Testis (tissue), 3 donors: Measurements from ENCODE around the gene MAOB. TPM values are rescaled to one million over a fixed set of nuclear protein-coding genes. Genes with fewer than 3 reads are reported as not detected.
"Not testable (repeated sequence)": the region's sequence is repeated elsewhere in the genome, so short reads cannot be mapped to it uniquely, and the experiment has no call there.

Experiments used
- DNase-seq: peaks from one replicate; pipeline ENCODE4 v3.0.0-alpha.2; 2019
- H3K27ac ChIP-seq, 2 donors: fragments of 200-600 bp; sonication (generic); one replicate each; pipeline ENCODE4 v1.5.1; 2019
- H3K27me3 ChIP-seq: fragments of 200-600 bp; sonication (generic); one replicate; pipeline ENCODE4 v1.5.1; 2019
- H3K36me3 ChIP-seq: fragments of 200-600 bp; sonication (generic); one replicate; pipeline ENCODE4 v1.5.1; 2017; ENCODE audit warnings: low read depth; ENCODE audit errors: missing control alignments
- H3K4me1 ChIP-seq: fragments of 200-600 bp; sonication (generic); one replicate; pipeline ENCODE4 v1.5.1; 2019
- H3K4me3 ChIP-seq, 2 donors: fragments of 200-600 bp; sonication (generic); one replicate each; pipeline ENCODE4 v1.5.1; 2017 to 2019
- H3K9me3 ChIP-seq: fragments of 200-600 bp; sonication (generic); one replicate; pipeline ENCODE4 v1.5.1; 2017
- POLR2A ChIP-seq: fragments of 450-650 bp; IDR thresholded peaks from one replicate; pipeline ENCODE4 v1.6.1; 2017; ENCODE audit warnings: antibody characterized with exemption, mild to moderate bottlenecking, moderate library complexity
- WGBS, 2 donors: methylation state at CpG; one replicate each; pipeline ENCODE4 v1.1.5; 2018; 5-methylcytosine and 5-hydroxymethylcytosine counted together
- intact Hi-C: fragments of 100-400 bp; cut with DNase I; formaldehyde crosslinking; loops from one replicate; pipeline ENCODE4 v1.15.1; 2023; ENCODE audit warnings: low total_unique reads
- polyA plus RNA-seq: library from polyadenylated mRNA; stranded (reverse); fragments of 350-450 nt; fragmentation: Illumina TruSeq; extraction: RNeasy Lipid Tissue Mini Kit (QIAGEN cat#74804); gene quantifications from one replicate; pipeline ENCODE4 v1.2.3, GENCODE V29; 2014; ENCODE audit warnings: low read depth, low replicate concordance; ENCODE audit not compliant: insufficient read depth
- total RNA-seq, 2 donors: library from RNA; depleted of rRNA; stranded (reverse); fragments of >200 nt; gene quantifications; one replicate each; pipeline ENCODE4 v1.2.3, GENCODE V29; 2016
- TF ChIP-seq, protein P1 (sequence below), 3 experiments: fragments of 450-650 bp in 2 of 3; fragments of 200-600 bp in 1 of 3; sonication (generic) in 1 of 3; IDR thresholded peaks; one replicate each; pipeline ENCODE4 v1.5.1; 2016 to 2019; ENCODE audit warnings: antibody characterized with exemption in 3 of 3, mild to moderate bottlenecking in 2 of 3, moderate library complexity in 1 of 3

Gene MAOB
- total and polyA plus RNA-seq, 3 donors from 2014 or later: 9.2 to 32.8 (median 12.8) TPM

DNA sequence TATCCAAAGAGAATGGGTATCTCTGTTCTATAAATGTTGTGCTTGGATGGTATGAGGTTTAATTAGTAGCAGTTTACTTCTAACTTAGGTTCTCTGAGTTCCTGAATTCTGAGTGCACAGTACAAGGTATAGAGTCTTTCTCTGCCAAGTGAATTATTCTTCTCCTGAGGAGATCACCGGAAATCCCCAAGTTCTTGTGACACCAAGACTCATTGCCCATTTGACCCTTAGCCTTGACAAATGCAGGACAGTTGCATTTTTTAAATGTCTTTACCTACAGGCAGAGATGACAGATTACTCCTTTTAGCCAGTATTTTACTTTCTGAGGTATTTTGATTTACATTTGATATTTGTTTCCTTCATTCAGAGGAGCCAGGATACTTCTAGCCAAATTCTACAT, 153.3 kb downstream of the MAOB start:
- Histone ChIP-seq H3K27me3 (no peaks in the 10 kb centered on the region), H3K4me1 (no peaks in the 10 kb centered on the region), H3K27ac (no peak overlapping the region), H3K9me3 (no peaks in the 10 kb centered on the region), H3K36me3 (no peaks in the 10 kb centered on the region), H3K4me3 (no peak overlapping the region)
- 100% methylated on average over 1 of the region's 1 CpG for WGBS, 2 donors
- no peak for TF ChIP-seq POLR2A
- TF ChIP-seq, protein P1, sequence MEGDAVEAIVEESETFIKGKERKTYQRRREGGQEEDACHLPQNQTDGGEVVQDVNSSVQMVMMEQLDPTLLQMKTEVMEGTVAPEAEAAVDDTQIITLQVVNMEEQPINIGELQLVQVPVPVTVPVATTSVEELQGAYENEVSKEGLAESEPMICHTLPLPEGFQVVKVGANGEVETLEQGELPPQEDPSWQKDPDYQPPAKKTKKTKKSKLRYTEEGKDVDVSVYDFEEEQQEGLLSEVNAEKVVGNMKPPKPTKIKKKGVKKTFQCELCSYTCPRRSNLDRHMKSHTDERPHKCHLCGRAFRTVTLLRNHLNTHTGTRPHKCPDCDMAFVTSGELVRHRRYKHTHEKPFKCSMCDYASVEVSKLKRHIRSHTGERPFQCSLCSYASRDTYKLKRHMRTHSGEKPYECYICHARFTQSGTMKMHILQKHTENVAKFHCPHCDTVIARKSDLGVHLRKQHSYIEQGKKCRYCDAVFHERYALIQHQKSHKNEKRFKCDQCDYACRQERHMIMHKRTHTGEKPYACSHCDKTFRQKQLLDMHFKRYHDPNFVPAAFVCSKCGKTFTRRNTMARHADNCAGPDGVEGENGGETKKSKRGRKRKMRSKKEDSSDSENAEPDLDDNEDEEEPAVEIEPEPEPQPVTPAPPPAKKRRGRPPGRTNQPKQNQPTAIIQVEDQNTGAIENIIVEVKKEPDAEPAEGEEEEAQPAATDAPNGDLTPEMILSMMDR (IDR thresholded peaks at IDR 0.05): no peak
- no peak for DNase-seq
- intact Hi-C loops: no loop called here

DNA sequence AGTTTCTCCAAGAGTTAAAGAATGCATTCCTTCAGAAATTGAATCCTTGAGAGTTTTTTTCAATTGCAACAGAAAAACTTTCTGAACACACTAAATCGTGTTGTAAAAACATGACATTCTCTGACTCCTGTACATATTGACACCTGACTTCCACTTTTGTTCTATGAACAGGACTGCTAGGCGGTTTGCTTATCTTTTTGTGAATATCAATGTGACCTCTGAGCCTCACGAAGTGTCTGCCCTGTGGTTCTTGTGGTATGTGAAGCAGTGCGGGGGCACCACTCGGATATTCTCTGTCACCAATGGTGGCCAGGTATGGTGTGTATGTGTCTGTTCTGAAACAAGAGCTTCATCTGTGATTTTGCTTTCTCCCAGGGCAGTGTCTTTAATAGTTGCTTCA, 154.2 kb downstream of the MAOB start:
- Histone ChIP-seq H3K27ac (no peak overlapping the region), H3K9me3 (no peaks in the 10 kb centered on the region), H3K27me3 (no peaks in the 10 kb centered on the region), H3K4me1 (no peaks in the 10 kb centered on the region), H3K4me3 (no peak overlapping the region), H3K36me3 (no peaks in the 10 kb centered on the region)
- no peak for DNase-seq
- no peak for TF ChIP-seq POLR2A
- TF ChIP-seq, protein P1 (IDR thresholded peaks at IDR 0.05): no peak
- intact Hi-C loops: no loop called here
- WGBS, 2 donors: 71 to 74% methylated on average over 5 of the region's 5 CpGs

DNA sequence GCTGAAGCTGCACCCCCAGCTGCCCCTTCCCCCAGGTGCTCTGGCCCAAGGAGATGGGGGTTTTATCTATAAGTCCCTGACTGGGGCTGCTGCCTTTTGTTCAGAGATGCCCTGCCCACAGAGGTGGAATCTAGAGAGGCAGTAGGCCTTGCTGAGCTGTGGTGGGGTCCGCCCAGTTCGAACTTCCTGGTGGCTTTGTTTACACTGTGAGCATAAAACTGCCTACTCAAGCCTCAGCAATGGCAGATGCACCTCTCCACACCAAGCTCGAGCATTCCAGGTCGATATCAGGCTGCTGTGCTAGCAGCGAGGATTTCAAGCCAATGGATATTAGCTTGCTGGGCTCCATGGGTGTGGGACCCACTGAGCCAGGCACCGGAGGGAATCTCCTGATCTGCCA, 155.0 kb downstream of the MAOB start:
- 100% methylated on average over 2 of the region's 6 CpGs; no CpG with 5 or more reads in 1 of the 2 donors for WGBS, 2 donors
- H3K36me3 ChIP-seq: not testable (repeated sequence)

DNA sequence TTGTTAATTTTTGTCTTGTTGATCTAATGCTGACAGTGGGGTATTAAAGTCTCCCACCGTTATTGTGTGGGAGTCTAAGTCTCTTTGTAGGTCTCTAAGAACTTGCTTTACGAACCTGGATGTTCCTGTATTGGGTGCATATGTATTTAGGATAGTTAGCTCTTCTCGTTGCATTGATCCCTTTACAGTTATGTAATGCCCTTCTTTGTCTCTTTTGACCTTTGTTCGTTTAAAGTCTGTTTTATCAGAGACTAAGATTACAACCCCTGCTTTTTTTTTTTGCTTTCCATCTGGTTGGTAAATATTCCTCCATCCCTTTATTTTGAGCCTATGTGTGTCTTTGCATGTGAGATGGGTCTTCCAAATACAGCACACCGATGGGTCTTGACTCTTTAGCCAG, 157.0 kb downstream of the MAOB start:
- not testable (repeated sequence) for H3K4me1 ChIP-seq

More for the DNA sequence above, 155.0 kb downstream of the MAOB start:
- H3K9me3 ChIP-seq, H3K27ac ChIP-seq, H3K4me1 ChIP-seq, H3K27me3 ChIP-seq, intact Hi-C loops, H3K4me3 ChIP-seq, DNase-seq: not testable (repeated sequence)

DNA sequence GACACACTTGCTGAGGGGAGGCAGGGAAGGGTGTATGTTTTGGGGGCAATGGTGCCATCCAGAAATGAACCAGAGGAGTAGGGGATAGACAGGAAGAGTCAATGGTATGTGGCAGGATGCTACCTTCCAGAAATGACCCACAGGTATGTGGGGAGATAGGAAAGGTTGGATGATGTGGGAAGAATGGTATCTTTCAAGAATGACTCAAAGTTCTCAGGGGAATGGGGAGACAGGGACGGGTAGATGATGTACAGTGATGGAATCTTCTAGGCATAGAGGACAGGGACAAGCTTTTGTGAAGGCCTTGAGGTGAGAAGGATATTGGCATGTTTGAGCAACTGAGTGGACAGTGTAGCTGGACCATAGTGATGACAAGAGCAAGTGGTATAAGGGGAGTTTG, 161.3 kb downstream of the MAOB start:
- 36 to 77% methylated on average over 1 of the region's 1 CpG for WGBS, 2 donors
- H3K27ac ChIP-seq: no peak overlapping the region

More for the DNA sequence above, 157.0 kb downstream of the MAOB start:
- H3K27me3 ChIP-seq, H3K9me3 ChIP-seq, H3K27ac ChIP-seq, intact Hi-C loops, H3K36me3 ChIP-seq, H3K4me3 ChIP-seq, DNase-seq: not testable (repeated sequence)
- 70 to 88% methylated on average over 4 to 5 of the region's 5 CpGs for WGBS, 2 donors

DNA sequence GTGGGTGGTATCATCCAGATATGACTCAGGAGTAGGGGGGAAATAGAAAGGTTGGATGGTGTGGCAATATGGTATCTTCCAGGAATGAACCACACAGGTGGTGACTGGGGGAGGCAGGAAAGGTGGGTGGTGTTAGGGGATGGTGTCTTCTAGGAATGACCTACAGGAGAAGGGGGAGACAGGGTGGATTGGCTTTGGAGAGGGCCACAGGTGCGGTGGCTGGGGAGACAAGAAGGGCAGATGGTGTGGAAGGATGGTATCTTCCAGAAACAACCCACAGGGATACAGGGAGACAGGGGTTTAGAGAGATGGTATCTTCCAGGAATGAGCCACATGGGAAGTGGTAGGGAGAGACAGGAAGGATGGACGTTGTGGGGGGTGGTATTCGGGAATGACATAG, 162.2 kb downstream of the MAOB start:
- Histone ChIP-seq H3K36me3 (no peaks in the 10 kb centered on the region), H3K4me1 (no peaks in the 10 kb centered on the region), H3K27ac (no peak overlapping the region), H3K27me3 (no peaks in the 10 kb centered on the region), H3K4me3 (no peak overlapping the region), H3K9me3 (no peaks in the 10 kb centered on the region)
- intact Hi-C loops: no loop called here
- TF ChIP-seq, protein P1 (IDR thresholded peaks at IDR 0.05): no peak
- TF ChIP-seq POLR2A: no peak
- WGBS, 2 donors: 54 to 72% methylated on average over 3 of the region's 3 CpGs
- no peak for DNase-seq

More for the DNA sequence above, 161.3 kb downstream of the MAOB start:
- Histone ChIP-seq H3K27me3 (no peaks in the 10 kb centered on the region), H3K9me3 (no peaks in the 10 kb centered on the region), H3K4me3 (no peak overlapping the region), H3K4me1 (no peaks in the 10 kb centered on the region), H3K36me3 (no peaks in the 10 kb centered on the region)
- no peak for DNase-seq
- intact Hi-C loops: no loop called here
- TF ChIP-seq, protein P1 (IDR thresholded peaks at IDR 0.05): no peak
